ENCODE measurements around the gene SH2D2A.

DNA sequence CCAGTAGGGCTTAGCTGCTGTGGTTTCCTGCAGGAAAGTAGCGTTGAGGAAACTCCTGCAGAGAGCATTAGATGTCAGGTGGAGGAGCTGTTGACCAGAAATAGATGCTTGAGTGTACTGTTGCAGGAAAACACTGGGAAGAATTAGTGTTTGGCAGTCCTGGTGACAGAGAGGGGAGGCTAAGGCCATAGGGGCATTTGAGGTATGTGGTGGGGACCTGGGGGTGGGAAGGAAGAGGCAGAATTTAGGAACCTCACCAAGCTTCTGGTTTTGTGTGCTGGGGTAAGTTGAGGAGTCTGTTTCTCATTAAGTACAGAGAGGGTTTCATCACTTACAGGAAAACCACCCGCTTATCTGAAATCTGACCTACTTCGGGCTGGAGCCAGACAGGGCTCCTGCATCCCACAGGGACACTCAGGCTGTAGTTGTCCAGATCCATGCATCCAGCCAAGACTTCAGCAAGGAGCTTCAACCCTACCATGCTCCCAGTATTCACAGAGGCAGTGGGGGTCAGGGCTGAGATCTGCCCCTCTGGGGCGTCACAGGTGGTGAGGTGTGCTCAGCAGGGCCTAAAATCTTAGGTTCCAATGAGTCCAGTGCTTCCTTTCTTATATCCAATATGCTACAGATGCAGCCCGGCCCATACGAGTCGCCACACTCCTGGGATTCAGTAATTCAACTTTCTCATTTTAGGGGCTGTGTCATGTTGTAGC is 15.1 kb downstream of the SH2D2A start:
- TF ChIP-seq, protein P1, sequence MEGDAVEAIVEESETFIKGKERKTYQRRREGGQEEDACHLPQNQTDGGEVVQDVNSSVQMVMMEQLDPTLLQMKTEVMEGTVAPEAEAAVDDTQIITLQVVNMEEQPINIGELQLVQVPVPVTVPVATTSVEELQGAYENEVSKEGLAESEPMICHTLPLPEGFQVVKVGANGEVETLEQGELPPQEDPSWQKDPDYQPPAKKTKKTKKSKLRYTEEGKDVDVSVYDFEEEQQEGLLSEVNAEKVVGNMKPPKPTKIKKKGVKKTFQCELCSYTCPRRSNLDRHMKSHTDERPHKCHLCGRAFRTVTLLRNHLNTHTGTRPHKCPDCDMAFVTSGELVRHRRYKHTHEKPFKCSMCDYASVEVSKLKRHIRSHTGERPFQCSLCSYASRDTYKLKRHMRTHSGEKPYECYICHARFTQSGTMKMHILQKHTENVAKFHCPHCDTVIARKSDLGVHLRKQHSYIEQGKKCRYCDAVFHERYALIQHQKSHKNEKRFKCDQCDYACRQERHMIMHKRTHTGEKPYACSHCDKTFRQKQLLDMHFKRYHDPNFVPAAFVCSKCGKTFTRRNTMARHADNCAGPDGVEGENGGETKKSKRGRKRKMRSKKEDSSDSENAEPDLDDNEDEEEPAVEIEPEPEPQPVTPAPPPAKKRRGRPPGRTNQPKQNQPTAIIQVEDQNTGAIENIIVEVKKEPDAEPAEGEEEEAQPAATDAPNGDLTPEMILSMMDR (IDR thresholded peaks at IDR 0.05), result no peak
- TF ChIP-seq POLR2A (IDR thresholded peaks at IDR 0.05), result no peak

Data from Peyer's patch (tissue), 4 donors.